ENCODE measurements around the gene DHX8.
"Not testable (repeated sequence)": the region's sequence is repeated elsewhere in the genome, so short reads cannot be mapped to it uniquely, and the experiment has no call there.

DHX8 gene

GRCh38 chr17:43483674-43484551 lies at the start of gene DHX8:
DHX8 (plus strand) TSS chr17:43483975; CDS start chr17:43484038, 63 bp downstream.
- peak; percentile 98 to 99 for DNase-seq

GRCh38 chr17:43434902-43435319 lies 48.9 kb upstream of the DHX8 start:
- DNase-seq: no peak

GRCh38 chr17:43437756-43438155 lies 46.0 kb upstream of the DHX8 start:
- DNase-seq: no peak

GRCh38 chr17:43438626-43439025 lies 45.1 kb upstream of the DHX8 start:
- DNase-seq: no peak

GRCh38 chr17:43439041-43439440 lies 44.7 kb upstream of the DHX8 start:
- DNase-seq: no peak

- DNase-seq: no peak
These were observed 41.1 kb upstream of the DHX8 start for GRCh38 chr17:43442711-43443110.

- DNase-seq: no peak
These were observed 40.4 kb upstream of the DHX8 start for GRCh38 chr17:43443381-43443780.

GRCh38 chr17:43444223-43445008 lies 39.4 kb upstream of the DHX8 start:
- no peak for DNase-seq

GRCh38 chr17:43445009-43445589 lies 38.7 kb upstream of the DHX8 start:
- DNase-seq: no peak

- no peak for DNase-seq
These were observed 37.0 kb upstream of the DHX8 start for GRCh38 chr17:43446773-43447172.

- no peak for DNase-seq
These were observed 34.9 kb upstream of the DHX8 start for GRCh38 chr17:43448720-43449469.

- DNase-seq: no peak
These were observed 34.1 kb upstream of the DHX8 start for GRCh38 chr17:43449470-43450248.

- DNase-seq: not testable (repeated sequence)
These were observed 33.0 kb upstream of the DHX8 start for GRCh38 chr17:43450791-43451190.

- not testable (repeated sequence) for DNase-seq
These were observed 32.0 kb upstream of the DHX8 start for GRCh38 chr17:43451741-43452140.

GRCh38 chr17:43453331-43453812 lies 30.4 kb upstream of the DHX8 start:
- DNase-seq: no peak

- no peak for DNase-seq
These were observed 28.9 kb upstream of the DHX8 start for GRCh38 chr17:43454868-43455267.

- DNase-seq: no peak
These were observed 27.7 kb upstream of the DHX8 start for GRCh38 chr17:43456029-43456428.

GRCh38 chr17:43456661-43457361 lies 27.0 kb upstream of the DHX8 start:
- DNase-seq: no peak

- no peak for DNase-seq
These were observed 26.4 kb upstream of the DHX8 start for GRCh38 chr17:43457362-43457692.

- DNase-seq: not testable (repeated sequence)
These were observed 23.9 kb upstream of the DHX8 start for GRCh38 chr17:43459878-43460277.

- no peak for DNase-seq
These were observed 22.6 kb upstream of the DHX8 start for GRCh38 chr17:43461185-43461584.
